PC-9 (cell line): ENCODE results near the gene ZNF26.

Source experiments
- EZH2 ChIP-seq: fragments of 200-600 bp; sonication (generic); IDR thresholded peaks from 2 replicates; pipeline ENCODE4 v1.8.0; 2017; ENCODE audit warnings: antibody characterized with exemption, low read depth
- TF ChIP-seq, protein P1 (sequence below): fragments of 200-600 bp; sonication (generic); conservative IDR thresholded peaks from 2 replicates; pipeline ENCODE4 v1.6.1; 2017; ENCODE audit warnings: mixed run types, antibody characterized with exemption, mild to moderate bottlenecking, moderate library complexity

GRCh38 chr12:132967736-132968135, 18.4 kb upstream of the ZNF26 start:
- TF ChIP-seq, protein P1, sequence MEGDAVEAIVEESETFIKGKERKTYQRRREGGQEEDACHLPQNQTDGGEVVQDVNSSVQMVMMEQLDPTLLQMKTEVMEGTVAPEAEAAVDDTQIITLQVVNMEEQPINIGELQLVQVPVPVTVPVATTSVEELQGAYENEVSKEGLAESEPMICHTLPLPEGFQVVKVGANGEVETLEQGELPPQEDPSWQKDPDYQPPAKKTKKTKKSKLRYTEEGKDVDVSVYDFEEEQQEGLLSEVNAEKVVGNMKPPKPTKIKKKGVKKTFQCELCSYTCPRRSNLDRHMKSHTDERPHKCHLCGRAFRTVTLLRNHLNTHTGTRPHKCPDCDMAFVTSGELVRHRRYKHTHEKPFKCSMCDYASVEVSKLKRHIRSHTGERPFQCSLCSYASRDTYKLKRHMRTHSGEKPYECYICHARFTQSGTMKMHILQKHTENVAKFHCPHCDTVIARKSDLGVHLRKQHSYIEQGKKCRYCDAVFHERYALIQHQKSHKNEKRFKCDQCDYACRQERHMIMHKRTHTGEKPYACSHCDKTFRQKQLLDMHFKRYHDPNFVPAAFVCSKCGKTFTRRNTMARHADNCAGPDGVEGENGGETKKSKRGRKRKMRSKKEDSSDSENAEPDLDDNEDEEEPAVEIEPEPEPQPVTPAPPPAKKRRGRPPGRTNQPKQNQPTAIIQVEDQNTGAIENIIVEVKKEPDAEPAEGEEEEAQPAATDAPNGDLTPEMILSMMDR, result no peak
- TF ChIP-seq EZH2, result no peak
